ENCODE results near the gene PDXK.
A peak's percentile ranks its signal among the peaks of the same experiment; 100 is the strongest.

Gene PDXK

DNA sequence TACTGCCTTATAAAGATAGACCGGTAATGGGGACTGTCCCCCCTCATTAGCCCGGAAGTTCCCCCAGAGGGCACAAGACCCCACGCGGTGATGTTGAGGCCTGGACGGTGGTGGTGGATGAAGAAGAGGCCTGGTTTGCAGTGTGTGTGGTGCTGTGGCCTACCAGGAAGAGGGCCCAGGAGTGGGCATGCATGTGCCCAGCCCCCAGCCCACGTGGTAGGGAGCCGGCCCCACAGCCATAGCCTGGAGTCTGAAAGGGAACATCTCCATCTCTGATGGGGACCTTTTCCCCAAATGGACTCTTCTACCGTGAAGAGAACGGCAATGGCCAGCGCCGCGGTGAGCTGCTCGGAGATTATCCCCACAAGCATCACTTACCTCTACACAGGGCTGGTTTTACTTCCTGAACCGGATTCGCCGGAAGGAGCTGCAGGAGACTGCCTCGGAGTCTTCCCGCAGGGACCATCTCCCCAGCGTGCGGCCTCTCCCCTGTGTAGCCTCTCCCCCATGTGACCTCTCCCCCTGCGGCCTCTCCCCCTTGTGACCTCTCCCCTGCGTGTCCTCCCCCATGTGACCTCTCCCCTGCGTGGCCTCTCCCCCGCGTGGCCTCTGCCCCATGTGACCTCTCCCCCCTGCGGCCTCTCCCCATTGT lies 91.0 kb downstream of the PDXK start:
- DNase-seq: no peak

DNA sequence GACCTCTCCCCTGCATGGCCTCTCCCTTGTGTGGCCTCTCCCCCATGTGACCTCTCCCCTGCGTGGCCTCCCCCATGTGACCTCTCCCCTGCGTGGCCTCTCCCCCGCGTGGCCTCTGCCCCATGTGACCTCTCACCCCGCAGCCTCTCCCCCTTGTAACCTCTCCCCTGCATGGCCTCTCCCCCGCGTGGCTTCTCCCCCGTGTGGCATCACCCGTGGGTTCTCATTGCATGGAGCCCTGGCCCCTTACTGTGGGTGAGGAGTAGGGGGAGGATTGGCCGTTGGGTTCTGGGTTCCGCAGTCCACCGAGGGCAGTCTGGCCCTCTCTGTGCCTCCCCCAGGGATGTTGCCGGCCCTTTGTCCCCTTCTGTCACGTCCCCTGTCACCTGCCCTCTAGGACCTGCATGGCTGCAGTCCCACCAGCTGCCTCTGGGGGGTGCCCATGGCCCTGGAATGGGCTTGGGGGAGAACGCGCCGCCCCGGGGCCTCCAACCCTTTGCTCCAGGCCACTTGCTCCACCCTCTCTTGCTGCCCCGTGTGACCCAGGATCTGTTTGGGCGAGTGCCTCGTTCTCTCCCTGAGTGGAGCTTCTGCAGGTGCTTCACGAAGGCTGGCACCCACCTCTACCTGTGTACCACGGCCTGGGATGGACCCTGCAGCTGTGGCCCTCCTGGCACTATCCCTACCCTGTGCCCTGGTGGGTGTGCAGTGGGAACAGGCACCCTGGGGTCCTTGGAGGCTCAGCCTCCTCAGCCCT lies 91.8 kb downstream of the PDXK start:
- peak; percentile 18 for DNase-seq

DNA sequence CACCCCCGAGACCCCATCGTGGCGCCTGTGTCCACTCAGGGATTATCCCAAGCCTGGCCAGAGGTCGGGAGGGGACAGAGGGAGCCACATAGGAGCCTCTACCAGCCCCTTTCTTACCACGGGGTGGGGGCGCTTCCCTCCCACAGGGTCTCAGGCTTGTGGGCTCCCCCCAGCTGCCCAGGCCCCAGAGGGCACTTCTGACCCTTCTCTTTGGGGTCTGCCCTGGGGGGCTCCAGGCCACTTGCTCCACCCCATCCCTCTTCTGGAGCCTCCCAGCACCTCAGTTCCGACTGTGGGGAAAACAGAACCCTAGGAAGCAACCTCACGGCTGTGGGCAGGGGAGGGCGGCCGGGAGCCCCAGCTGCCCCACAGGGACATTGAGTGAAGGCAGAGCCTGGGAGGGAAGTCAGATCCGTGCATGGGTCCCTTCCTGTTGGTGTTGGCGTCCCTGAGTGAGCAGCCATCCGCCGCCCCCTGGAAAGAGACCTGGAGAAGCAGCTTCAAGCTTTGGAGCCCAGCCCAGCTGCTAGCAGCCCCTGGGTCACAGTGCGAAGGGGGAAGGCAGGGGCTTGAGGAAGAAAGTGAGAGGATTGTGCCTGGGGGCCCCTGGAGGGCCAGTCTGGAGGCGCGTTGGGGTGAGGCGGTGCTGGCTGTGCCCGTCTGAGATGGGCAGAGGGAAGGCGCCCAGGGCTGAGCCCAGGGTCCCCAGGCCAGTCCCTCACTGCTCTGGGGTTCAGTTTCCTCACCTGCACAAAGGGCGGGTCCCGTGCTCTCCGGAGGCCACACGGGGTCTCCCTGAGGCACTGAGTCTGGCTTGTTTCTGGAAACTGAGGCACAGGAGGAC lies 92.6 kb downstream of the PDXK start:
- no peak for DNase-seq

Measured in NCI-H748 treated with DMSO at 0.1 percent for 48 hours (cell line).